A673 (cell line): ENCODE measurements around the gene CD96.

ENCODE experiments used
- EZH2 ChIP-seq: fragments of 200-600 bp; sonication (generic); IDR thresholded peaks from 2 replicates; pipeline ENCODE4 v1.6.1; 2017; ENCODE audit warnings: borderline replicate concordance, low read depth, mild to moderate bottlenecking, mixed read lengths, antibody characterized with exemption, low read length; ENCODE audit not compliant: poor library complexity, severe bottlenecking
- TF ChIP-seq, protein P1 (sequence below): fragments of 300-800, 200-600 bp; sonication (generic); conservative IDR thresholded peaks from 2 replicates; pipeline ENCODE4 v1.5.1; 2017; ENCODE audit warnings: low read depth, mild to moderate bottlenecking, antibody characterized with exemption, low read length, moderate library complexity, mixed read lengths

DNA sequence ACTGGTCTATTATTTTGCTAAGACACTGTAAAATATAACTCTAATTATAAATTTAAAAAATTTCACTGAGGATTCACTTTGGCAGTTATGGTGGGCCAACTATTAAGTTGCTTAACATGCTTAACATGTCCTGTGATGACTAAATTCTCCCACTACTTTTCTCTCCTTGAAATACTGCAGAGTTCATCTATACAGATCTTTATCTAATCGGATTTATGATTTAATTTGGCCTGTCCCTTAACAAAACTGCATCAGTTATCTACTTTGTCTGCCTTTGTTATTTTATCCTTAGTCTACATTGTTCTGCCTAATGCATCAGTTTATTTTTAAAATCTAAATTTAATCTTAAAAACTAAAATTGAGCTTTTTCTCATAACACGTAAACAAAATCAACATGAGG lies 26.4 kb downstream of the CD96 start:
- TF ChIP-seq, protein P1, sequence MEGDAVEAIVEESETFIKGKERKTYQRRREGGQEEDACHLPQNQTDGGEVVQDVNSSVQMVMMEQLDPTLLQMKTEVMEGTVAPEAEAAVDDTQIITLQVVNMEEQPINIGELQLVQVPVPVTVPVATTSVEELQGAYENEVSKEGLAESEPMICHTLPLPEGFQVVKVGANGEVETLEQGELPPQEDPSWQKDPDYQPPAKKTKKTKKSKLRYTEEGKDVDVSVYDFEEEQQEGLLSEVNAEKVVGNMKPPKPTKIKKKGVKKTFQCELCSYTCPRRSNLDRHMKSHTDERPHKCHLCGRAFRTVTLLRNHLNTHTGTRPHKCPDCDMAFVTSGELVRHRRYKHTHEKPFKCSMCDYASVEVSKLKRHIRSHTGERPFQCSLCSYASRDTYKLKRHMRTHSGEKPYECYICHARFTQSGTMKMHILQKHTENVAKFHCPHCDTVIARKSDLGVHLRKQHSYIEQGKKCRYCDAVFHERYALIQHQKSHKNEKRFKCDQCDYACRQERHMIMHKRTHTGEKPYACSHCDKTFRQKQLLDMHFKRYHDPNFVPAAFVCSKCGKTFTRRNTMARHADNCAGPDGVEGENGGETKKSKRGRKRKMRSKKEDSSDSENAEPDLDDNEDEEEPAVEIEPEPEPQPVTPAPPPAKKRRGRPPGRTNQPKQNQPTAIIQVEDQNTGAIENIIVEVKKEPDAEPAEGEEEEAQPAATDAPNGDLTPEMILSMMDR: no peak
- no peak for TF ChIP-seq EZH2
